GM19023 (cell line): ENCODE data around the gene OR4N2.
"Not testable (repeated sequence)": the region's sequence is repeated elsewhere in the genome, so short reads cannot be mapped to it uniquely, and the experiment has no call there.

Source experiments
- ATAC-seq: cut with Tn5 transposase; IDR thresholded peaks from one replicate; pipeline ENCODE4 v1.9.1; 2021; ENCODE audit warnings: mild to moderate bottlenecking, moderate library complexity; ENCODE audit not compliant: unreplicated experiment

OR4N2 gene

GRCh38 chr14:19828314-19828713 is 24.7 kb downstream of the OR4N2 start:
- ATAC-seq, result no peak

- not testable (repeated sequence) for ATAC-seq
Observed at GRCh38 chr14:19834203-19834848, 30.8 kb downstream of the OR4N2 start.

- no peak for ATAC-seq
Observed at GRCh38 chr14:19838433-19838832, 34.9 kb downstream of the OR4N2 start.

GRCh38 chr14:19851365-19851764 is 47.8 kb downstream of the OR4N2 start:
- no peak for ATAC-seq

GRCh38 chr14:19866061-19866669 is 62.6 kb downstream of the OR4N2 start:
- ATAC-seq, result not testable (repeated sequence)

- ATAC-seq, result no peak
Observed at GRCh38 chr14:19873178-19873577, 69.6 kb downstream of the OR4N2 start.

GRCh38 chr14:19874842-19875241 is 71.3 kb downstream of the OR4N2 start, which contains the start of gene OR4K2:
OR4K2 (plus strand) TSS chr14:19875142; CDS start chr14:19876268, 1,126 bp downstream.
- ATAC-seq, result no peak

GRCh38 chr14:19878029-19878642 is 74.6 kb downstream of the OR4N2 start:
- no peak for ATAC-seq
